HG03196 (cell line): ENCODE data around the gene DYNLT4.
A peak's percentile ranks its signal among the peaks of the same experiment; 100 is the strongest.
"Not testable (repeated sequence)": the region's sequence is repeated elsewhere in the genome, so short reads cannot be mapped to it uniquely, and the experiment has no call there.

Source experiments
- ATAC-seq: cut with Tn5 transposase; IDR thresholded peaks from one replicate; pipeline ENCODE4 v1.9.1; 2021; ENCODE audit not compliant: unreplicated experiment

DYNLT4 gene, protein sequence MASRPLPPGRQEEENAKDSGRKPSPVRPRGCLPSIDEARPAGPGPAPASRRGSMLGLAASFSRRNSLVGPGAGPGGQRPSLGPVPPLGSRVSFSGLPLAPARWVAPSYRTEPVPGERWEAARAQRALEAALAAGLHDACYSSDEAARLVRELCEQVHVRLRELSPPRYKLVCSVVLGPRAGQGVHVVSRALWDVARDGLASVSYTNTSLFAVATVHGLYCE

DNA sequence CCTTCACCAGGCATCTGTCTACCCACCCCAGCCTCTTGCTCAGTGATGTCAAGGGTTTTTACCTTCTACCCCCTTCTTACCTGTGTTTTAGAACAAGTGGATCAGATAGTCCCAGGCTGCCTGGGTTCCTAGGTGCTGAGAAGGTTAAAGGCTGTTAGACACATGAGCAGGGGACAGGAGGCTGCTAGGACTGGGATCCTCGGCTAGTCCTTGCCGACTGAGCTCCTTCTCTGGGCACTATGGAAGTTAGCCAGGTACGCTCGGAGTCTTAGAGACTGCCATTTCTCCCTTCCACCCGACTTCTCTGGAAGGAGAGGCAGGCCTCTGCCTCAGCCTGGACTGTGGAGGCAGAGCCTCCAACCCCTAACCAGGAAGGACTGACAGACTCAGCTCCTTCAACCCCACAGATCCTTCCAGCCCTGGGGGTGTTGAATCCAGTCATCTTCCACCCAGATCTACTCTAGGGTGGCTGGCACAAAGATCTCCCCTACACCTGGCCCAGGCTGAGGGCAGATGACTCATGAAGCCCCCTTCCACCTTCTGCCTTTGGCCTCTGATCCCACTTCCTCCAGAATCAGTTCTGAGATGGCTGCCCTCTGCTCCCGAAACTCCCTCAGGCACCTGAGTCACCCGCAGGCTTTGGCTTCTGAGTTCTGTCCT is at the start of gene DYNLT4:
DYNLT4 (minus strand) TSS at position 648 of the 660 bp plus-strand sequence. CDS start 683 bp downstream, outside the sequence.
- ATAC-seq, result no peak

DNA sequence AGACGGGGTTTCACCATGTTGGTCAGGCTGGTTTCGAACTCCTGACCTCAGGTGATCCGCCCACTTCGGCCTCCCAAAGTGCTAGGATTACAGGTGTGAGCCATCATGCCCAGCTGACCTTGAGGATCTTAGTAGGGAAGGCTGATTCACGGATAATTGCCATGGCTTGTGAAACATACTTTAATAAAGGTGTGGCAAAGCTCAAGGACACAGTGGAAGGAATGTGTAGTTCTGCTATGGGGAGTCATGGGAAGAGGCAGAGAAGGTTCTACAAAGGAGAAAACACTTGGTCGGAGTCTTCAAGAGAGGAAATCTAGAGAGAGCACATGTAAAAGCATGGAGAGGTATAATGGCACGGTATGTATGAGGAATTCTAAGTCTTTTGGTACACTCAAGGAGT is 48.6 kb upstream of the DYNLT4 start:
- ATAC-seq, result no peak

DNA sequence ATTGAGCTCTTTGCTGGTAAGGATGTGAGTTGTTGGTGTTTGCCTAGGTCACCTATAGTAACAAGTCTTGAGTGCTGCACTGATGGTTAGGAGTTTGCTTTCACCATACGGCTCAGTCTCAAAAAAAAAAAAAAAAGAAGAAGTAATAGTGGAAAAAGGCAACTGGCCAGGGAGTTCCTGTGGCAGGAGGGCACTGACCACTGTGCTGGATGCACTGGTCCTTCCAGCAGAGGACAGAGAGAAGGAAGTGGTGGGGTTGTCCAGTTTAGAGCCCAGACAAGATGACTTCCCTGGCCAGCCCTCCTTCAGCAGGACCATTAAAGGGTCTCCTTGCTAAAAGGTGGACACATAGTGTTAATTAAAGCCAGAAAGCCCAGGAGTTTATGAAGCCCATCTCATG is 47.8 kb upstream of the DYNLT4 start:
- ATAC-seq, result no peak

DNA sequence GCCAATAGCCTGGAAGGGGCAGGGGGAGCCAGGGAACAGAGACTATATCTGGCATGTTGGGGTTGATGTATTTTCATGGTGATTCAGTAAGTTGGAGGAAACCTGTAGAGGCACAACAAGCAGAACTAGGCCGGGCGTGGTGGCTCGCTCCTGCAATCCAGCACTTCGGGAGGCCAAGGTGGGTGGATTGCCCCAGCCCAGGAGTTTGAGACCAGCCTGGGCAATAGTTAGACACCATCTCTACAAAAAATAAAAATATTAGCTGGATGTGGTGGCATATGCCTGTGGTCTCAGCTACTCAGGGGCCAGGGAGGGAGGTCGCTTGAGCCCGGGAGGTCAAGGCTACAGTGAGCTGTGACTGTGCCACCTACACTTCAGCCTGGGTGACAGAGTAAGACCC is 46.0 kb upstream of the DYNLT4 start:
- ATAC-seq, result no peak

DNA sequence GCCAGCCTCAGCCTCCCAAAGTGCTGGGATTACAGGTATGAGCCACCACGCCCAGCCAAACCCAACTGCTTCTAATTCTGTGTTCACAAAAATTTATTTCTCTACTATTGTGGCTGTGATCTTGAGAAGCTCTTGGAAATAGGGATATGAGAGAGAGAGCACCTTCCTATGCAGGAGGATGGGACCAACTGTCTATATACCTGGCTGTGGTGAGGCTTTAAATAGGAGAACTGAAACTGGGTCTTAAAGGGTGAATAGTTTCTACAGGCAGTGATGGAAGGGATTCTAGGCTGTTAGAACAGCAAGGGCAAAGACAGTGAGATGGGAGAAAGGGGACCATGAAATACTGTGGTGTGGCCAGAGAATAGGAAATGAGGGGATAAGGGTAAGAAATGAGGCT is 44.2 kb upstream of the DYNLT4 start:
- no peak for ATAC-seq

DNA sequence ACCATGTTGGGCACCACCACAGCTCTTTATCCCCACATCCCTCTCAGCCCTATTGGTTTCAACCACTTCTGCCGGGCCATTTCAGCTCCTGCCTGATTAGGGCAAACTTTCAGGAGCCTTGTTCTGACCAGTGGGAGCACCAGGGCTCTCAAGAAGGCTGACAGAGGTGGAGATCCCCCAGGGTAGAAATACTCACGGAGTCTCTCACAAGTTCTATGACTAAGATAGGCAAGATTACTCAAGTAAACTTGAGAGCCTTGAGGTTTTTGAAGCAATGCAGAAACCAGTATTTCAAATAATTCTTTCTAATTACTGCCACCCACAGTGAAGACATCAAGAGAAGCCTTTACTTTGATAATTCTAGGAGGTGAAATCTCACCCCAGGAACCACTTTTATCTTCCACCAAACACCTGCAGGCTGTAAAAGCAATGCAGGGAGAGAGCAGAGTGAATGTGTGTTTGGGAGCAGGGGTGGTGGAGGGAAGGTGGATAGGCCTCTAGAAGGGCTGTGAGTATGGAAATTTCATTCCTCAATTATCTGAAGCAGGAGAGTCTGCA is 42.5 kb upstream of the DYNLT4 start:
- no peak for ATAC-seq

DNA sequence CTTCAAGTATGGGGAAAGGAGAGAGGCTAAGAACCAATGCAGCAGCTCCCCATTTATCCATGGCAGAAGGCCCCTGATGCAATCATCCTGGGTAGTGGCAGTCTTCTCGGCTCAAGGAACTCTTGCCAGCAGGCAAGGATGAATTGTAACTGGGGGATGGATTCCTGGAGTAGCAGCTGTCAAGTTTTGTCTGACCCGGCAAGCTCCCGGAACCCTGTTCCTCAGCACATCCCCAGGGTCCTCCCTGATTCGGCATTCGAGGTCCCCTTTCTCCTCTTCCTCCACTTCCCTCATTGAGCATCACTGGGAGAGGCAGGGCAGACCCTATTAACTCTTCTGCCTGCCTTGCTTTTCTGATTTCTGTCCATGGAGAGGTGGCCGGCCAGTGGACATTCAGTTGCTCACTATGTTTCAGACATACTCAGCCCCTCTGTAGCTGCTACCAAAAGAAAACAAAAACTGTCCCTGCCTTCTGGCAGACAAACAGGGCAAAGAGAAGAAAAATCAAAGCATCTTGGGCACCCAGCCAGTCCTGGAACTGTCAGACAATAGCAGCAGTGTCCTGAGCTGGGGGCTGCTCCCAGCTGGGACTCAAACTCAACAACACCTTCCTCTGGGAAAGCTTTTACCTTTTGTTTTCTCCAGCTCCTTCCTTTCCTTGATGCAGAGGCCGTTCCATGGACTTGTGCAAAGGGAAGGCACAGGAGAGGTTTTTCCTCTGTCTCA is 41.5 kb upstream of the DYNLT4 start:
- ATAC-seq, result no peak

DNA sequence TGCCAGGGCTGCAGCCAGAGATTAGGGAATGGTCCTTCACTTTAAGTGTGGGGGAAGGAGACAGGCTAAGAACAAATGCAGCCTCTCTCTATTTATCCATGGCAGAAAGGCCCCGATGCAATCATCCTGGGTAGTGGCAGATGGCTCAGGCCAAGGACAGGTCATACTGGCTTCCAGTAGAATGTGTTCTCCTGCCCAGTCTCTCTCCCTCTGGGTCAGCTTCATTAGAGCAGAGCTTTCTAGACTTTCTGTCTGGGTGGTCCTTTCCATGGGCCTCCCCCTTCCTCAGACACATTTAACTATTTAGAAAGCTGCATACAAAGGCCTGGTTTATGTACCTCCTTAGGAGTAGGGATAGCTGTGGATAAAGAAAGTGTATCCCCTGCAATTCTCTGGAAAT is 40.7 kb upstream of the DYNLT4 start:
- no peak for ATAC-seq

DNA sequence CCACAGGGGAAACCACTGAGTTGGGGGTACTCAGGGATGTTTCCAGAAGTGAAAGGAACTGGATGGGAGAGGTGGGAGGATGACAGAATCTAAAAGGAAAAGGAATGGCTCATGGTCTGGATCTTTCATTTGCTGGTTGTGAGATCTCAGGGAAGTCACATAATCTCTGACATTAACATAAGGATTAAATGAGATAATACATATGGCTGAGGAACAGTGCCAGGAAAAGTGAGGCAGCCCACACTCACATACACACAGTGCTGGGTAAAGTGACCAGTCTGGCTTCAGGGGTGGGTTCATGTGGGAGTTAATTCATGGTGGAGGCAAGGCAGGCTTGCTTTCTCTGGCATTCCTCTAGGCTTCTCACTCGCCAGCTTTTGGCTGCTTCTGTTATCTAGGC is 39.8 kb upstream of the DYNLT4 start:
- ATAC-seq, result no peak

DNA sequence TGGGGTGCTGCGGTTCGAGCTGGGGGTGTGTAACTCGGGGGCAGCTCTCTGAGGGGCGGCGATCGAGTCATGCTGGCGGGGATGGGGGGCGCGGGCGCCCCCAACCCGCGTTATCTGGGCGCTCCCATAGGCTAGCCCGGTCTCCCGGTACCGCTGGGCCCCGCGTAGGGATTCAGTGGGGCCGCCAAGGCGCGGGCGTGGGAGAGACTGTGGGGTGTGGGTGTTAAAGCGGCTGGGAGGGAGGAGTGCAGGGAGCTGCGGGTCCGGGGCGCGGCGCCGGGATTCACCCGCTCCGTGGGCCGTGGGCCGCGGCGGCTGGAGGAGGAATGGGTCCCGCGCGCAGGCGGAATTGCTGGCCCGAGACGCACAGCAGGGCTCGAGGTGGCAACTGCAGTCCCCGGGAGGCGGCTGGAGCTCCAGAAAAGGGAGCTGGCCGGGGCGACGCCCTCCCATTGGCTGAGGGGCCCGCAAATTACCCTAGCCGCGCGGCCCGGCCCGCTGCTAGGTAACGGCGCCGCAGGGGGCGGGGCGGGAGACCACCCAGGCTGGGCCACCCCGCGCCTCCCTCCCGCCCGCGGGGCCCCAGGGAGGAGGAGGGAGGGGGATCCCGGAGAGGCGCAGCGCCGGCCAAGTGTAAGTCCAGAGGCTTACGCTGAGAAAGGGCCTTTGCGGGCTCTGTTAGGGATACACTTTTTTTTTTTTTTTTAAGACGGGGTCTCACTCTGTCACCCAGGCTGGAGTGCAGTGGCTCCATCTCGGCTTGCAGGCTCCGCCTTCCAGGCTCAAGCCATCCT is 35.9 kb upstream of the DYNLT4 start, which contains the start of gene PTCH2:
PTCH2 (minus strand) TSS at position 392 of the 794 bp plus-strand sequence; CDS start at position 71, 321 bp downstream.
- ATAC-seq, result no peak

DNA sequence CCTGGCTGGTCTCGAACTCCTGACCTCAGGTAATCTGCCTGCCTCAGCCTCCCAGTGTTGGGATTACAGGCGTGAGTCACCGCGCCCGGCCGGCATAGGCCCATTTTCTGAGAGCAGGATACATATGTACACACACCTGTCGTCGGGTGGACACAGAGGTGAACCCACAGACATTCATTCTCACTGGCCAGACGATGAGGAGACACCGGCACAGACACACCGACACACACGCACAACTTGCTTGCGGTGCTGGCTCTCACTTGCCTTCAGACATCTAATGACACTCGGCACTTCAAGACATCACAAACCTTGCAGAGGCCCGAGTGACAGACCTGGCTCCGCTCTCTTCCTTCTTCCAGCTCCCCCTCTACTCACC is 35.3 kb upstream of the DYNLT4 start:
- ATAC-seq, result no peak

DNA sequence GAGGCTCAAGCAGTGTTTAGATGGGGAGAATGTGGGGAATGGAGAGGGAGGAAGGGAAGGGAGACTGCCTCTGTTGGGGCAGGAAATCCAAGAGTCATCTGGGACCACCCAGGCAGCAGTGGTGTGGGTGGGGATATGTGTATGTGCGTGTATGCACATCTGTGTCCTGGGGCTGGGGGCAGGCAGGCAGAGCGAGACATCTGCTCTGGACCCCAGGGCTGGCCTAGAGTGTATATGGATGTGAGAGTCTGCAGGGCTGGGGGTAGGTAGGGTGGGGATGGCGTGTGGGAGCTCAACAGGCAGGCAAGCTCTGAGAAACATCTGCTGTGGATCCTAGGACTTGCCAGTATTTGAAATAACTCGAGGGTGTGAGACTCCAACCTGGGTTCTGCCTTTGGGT is 32.4 kb upstream of the DYNLT4 start:
- ATAC-seq, result no peak

DNA sequence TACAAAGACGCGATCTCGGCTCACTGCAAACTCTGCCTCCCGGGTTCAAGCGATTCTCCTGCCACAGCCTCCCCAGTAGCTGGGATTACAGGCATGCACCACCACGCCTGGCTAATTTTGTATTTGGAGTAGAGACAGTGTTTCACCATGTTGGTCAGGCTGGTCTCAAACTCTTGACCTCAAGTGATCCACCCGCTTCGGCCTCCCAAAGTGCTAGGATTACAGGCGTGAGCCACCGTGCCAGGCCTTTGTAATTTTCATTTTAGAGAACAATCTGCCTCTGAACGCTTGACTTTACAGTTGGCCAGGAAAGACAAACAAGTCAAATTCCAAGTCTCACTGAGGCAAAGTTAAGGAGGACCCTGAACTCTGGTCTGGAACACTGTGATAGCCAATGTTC is 31.1 kb upstream of the DYNLT4 start:
- ATAC-seq, result not testable (repeated sequence)

DNA sequence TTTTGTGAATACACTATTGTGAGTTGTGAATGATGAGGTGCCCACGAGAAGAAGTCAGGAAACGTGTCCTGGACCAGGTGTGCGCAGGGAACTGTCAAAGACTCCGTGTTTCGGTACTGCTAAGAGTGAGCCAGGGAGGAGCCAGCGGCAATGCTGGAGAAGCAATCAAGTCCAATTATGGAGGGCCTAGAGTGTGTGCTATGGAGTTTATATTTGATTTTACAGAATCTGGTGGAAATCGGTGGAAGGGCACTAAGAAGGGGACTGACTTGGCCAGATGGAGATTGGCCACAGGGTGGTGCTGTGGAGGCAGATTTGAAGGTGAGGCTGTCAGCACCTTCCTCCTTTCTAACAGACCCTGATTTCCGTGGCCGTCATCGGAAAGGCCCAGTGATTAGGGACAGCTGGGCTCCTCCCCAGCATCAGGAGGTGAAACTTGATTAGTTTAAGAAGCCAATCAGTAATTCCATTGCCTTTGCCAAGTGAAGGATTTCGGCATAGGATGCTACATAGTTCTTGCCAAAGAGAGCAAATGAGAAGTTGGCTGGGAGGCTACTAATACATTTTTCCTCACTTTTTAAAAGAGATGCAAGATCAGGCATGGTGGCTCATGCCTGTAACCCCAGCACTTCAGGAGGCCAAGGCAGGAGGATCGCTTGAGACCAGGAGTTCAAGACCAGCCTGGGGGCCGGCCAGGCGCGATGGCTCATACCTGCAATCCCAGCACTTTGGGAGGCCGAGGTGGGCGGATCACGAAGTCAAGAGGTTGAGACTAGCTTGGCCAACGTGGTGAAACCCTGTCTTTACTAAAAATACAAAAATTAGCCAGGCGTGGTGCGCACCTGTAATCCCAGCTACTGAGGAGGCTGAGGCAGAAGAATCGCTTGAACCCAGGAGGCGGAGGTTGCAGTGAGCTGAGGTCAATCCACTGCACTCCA is 28.9 kb upstream of the DYNLT4 start:
- peak; percentile 59 for ATAC-seq

DNA sequence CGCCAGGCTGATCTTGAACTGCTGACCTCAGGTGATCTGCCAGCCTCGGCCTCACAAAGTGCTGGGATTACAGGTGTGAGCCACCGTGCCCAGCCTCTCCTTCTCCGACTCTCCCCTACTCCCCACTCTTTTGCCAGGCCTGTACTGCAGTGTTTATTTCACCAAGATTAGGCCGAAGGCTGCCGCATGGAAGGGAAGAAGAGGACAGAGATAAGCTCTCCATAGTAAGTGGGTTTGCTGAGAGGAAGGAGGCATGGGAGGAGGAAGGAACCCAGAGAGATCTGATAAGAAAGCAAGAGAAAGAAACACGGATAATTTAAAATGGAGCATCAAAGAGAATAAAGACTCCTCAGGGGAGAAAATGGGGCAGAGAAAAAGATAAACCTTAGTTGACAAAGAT is 27.2 kb upstream of the DYNLT4 start:
- no peak for ATAC-seq

DNA sequence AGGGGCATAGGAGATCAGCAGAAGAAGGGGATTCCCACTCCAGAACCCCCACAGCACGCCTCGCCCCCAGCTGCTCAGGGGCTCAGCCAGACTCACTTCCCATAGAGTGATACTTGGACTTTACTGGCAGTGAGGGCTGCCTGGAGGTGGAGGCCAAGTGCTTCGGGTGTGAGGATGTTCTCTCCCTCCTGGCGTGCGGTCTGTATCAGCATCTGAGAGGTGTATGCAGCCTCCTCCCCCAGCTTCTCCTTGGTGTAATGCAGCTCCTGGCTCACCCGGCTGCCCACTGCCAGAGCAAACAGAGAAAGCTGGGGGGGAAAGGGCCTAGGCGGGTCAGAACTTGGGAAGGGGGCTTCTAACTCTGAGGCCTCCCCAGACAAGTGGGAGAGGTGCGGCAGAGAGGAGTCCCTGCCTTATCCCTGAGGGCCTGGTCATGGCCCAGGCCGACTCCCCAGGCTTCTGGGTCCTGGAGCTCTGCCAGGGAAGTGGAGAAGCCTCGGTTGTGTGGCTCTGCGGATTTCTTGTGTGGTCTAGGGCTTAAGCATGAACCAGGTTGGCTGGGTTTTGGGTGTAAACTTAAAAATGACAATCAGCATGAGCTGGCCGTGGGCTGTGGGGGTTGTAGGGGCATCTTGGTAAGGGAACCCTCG is 25.0 kb upstream of the DYNLT4 start:
- ATAC-seq, result no peak

DNA sequence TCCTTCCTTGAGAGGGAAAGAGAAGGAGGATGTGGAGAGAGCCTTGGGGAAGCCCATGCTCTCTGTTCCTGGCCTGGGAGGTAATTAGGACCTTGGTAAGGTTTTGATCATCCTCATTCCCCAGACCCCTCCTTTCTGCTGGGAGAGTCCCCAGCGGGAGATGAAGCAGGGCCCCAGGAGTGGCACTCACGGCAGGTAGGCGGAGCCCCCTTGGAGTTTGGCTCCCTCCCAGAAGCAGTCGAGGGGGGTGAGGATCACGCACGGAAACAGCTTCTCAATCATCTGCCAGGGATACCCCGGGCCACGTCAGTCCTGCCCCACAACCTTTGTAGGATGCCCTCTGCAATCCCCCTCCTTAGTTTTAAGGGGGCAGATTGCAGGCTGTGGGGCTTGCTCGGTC is 24.4 kb upstream of the DYNLT4 start:
- ATAC-seq, result no peak

DNA sequence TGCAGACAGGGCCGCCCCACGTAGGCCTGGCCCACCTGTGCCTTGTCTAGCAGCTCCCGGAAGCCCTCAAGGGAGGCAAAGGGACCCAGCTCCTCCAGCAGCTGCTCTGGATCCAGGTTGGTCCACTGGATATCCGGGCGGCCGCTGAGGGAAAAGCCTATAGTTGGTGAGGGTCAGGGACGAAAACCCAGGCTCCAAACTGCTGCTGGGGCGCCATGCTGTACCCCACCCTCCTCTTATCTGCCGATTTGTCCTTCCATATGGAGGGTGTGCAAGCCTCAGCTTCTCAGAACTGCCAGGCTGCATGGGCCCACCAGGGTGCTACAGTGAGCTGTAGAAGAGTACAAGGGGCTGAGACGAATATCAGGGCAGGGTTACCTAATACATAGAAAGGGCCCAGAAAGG is 23.8 kb upstream of the DYNLT4 start:
- ATAC-seq, result no peak
